Activated T-cell treated with anti-CD3 and anti-CD28 coated beads, Interleukin-2, amount 50 U/mL, for 24 hours (primary cell): Measurements from ENCODE around the gene SEC24C.

Experiments used
- DNase-seq: peaks from one replicate; pipeline ENCODE4 v3.0.0-alpha.2; 2020
- H3K27ac Mint-ChIP-seq: 2 replicates; pipeline ENCODE4 v1.8.0; 2020; ENCODE audit warnings: mild to moderate bottlenecking, mixed read lengths
- H3K27me3 Mint-ChIP-seq: 2 replicates; pipeline ENCODE4 v1.8.0; 2020; ENCODE audit warnings: mixed read lengths
- H3K36me3 Mint-ChIP-seq: 2 replicates; pipeline ENCODE4 v1.8.0; 2020; ENCODE audit warnings: low read depth, mixed read lengths
- H3K4me1 Mint-ChIP-seq: 2 replicates; pipeline ENCODE4 v1.8.0; 2020; ENCODE audit warnings: low read depth, mixed read lengths
- H3K4me3 Mint-ChIP-seq: 2 replicates; pipeline ENCODE4 v1.8.0; 2020; ENCODE audit warnings: mild to moderate bottlenecking, moderate library complexity, mixed read lengths
- H3K9me3 Mint-ChIP-seq: 2 replicates; pipeline ENCODE4 v1.8.0; 2020; ENCODE audit warnings: mixed read lengths

Gene SEC24C

GRCh38 chr10:73814896-73815718 lies 70.9 kb downstream of the SEC24C start:
- no peaks in the 10 kb centered on the region for H3K9me3 Mint-ChIP-seq
- H3K27ac Mint-ChIP-seq, result peak overlapping the region; percentile 37
- no peaks in the 10 kb centered on the region for H3K27me3 Mint-ChIP-seq
- peaks cover 65% of the 10 kb centered on the region for H3K36me3 Mint-ChIP-seq
- no peak for DNase-seq
- H3K4me1 Mint-ChIP-seq, result peaks cover 6% of the 10 kb centered on the region
- H3K4me3 Mint-ChIP-seq, result no peak overlapping the region

- H3K27me3 Mint-ChIP-seq, result no peaks in the 10 kb centered on the region
- H3K36me3 Mint-ChIP-seq, result peaks cover 61% of the 10 kb centered on the region
- no peak overlapping the region for H3K27ac Mint-ChIP-seq
- H3K9me3 Mint-ChIP-seq, result no peaks in the 10 kb centered on the region
- no peak overlapping the region for H3K4me3 Mint-ChIP-seq
- DNase-seq, result no peak
- peaks cover 2% of the 10 kb centered on the region for H3K4me1 Mint-ChIP-seq
These were observed 71.5 kb downstream of the SEC24C start for GRCh38 chr10:73815719-73816030.

DNA sequence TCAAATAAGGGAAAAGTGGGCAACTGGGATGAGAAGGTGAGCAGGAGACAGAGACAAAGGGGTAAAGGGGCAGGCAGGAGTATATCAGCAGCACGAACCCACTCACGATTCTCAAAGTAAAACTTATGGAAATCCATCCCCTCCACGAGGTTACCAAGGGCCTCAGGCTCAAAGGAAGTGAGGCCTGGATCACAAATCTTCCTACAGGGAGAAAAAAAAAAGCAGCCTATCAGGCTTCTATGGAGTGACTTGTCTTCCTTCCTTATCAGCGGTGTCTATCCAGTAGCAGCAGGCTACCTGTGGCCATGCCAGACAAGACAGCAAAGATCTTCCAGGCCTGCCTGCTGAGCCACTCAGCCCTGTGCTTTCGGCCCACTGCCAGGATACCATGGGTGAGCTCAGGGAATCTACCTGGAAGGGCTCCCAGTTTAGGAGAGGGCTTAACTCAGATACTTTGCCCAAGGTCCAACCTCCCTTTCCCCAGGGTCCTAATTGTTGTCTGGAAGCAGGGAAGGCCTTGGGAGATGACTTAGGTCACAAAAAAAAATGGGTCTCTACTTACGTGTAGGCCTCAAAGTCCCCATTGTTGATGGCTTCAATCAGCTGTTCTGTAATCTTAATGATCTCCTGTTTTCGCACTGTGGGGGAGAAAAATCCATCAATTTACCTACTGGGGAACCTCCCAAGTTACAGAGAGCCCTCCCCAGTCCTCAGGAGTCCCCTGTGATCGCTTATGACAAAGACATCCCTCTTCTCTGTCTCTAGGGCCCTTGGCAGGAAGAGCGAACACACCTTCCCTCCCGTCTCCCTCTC lies 73.0 kb downstream of the SEC24C start:
- DNase-seq, result no peak
- peaks cover 68% of the 10 kb centered on the region for H3K36me3 Mint-ChIP-seq
- H3K4me3 Mint-ChIP-seq, result no peak overlapping the region
- no peaks in the 10 kb centered on the region for H3K9me3 Mint-ChIP-seq
- peaks cover 2% of the 10 kb centered on the region for H3K4me1 Mint-ChIP-seq
- H3K27ac Mint-ChIP-seq, result peak overlapping the region; percentile 45
- H3K27me3 Mint-ChIP-seq, result no peaks in the 10 kb centered on the region

GRCh38 chr10:73817826-73818225 lies 73.7 kb downstream of the SEC24C start:
- Mint-ChIP-seq H3K9me3 (no peaks in the 10 kb centered on the region), H3K4me1 (no peaks in the 10 kb centered on the region), H3K36me3 (peaks cover 69% of the 10 kb centered on the region), H3K27ac (no peak overlapping the region), H3K27me3 (no peaks in the 10 kb centered on the region), H3K4me3 (no peak overlapping the region)
- no peak for DNase-seq

GRCh38 chr10:73818402-73818801 lies 74.2 kb downstream of the SEC24C start:
- Mint-ChIP-seq H3K27me3 (no peaks in the 10 kb centered on the region), H3K4me3 (no peak overlapping the region), H3K4me1 (no peaks in the 10 kb centered on the region), H3K36me3 (peaks cover 67% of the 10 kb centered on the region), H3K9me3 (no peaks in the 10 kb centered on the region), H3K27ac (no peak overlapping the region)
- DNase-seq, result no peak

DNA sequence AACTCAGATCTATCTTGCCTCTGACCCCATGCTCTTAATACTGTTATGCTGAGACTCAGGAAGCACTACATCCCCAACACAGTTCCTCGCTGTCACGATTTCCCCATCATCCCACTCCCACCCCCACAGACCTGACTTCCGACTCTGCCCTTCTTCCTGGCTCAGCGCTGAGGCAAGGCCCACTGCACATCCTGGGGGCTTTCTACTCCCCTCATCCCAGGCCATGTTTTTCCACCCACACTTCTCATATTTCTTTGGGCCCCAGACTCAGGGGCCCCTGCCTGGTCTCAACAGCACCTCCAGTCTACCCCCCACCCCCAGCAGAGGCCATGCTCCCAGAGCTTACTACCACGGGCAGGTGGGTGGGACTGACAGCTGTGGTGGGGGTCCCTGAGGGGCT lies 74.9 kb downstream of the SEC24C start:
- peak overlapping the region; percentile 65 for H3K27ac Mint-ChIP-seq
- H3K4me1 Mint-ChIP-seq, result no peaks in the 10 kb centered on the region
- no peaks in the 10 kb centered on the region for H3K9me3 Mint-ChIP-seq
- H3K27me3 Mint-ChIP-seq, result no peaks in the 10 kb centered on the region
- H3K36me3 Mint-ChIP-seq, result peaks cover 68% of the 10 kb centered on the region
- no peak overlapping the region for H3K4me3 Mint-ChIP-seq
- no peak for DNase-seq

- DNase-seq, result no peak
- H3K4me1 Mint-ChIP-seq, result no peaks in the 10 kb centered on the region
- H3K9me3 Mint-ChIP-seq, result no peaks in the 10 kb centered on the region
- peaks cover 73% of the 10 kb centered on the region for H3K36me3 Mint-ChIP-seq
- no peaks in the 10 kb centered on the region for H3K27me3 Mint-ChIP-seq
- no peak overlapping the region for H3K4me3 Mint-ChIP-seq
- no peak overlapping the region for H3K27ac Mint-ChIP-seq
These were observed 75.4 kb downstream of the SEC24C start for GRCh38 chr10:73819513-73820093.
